Measurements from ENCODE around the gene AGAP3.

DNA sequence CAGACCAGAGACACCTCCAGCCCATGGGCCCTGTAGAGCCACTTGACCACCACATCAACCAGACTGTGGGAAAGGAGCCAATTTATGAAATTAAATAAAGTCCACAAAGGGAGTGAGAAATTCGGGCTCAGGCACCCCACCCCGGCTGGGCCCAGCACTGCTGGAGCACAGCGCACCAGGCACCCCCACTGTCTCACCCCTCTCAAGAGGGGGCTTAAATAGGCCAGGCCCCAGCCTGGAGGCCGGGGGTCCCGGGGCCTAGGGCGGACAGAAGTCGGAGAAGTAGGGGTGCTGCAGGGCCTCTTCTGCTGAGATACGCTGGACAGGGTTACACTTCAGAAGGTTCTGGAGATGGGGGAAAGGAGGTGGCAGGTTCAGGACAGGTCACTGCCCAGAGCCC lies 32.5 kb upstream of the AGAP3 start:
- TF ChIP-seq POLR2A (IDR thresholded peaks at IDR 0.05): no peak
- TF ChIP-seq, protein P1, sequence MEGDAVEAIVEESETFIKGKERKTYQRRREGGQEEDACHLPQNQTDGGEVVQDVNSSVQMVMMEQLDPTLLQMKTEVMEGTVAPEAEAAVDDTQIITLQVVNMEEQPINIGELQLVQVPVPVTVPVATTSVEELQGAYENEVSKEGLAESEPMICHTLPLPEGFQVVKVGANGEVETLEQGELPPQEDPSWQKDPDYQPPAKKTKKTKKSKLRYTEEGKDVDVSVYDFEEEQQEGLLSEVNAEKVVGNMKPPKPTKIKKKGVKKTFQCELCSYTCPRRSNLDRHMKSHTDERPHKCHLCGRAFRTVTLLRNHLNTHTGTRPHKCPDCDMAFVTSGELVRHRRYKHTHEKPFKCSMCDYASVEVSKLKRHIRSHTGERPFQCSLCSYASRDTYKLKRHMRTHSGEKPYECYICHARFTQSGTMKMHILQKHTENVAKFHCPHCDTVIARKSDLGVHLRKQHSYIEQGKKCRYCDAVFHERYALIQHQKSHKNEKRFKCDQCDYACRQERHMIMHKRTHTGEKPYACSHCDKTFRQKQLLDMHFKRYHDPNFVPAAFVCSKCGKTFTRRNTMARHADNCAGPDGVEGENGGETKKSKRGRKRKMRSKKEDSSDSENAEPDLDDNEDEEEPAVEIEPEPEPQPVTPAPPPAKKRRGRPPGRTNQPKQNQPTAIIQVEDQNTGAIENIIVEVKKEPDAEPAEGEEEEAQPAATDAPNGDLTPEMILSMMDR (IDR thresholded peaks at IDR 0.05): no peak

Data from ovary (tissue), 3 donors.